AG09309 (cell line): ENCODE results near the gene SYN1.

Source experiments
- DNase-seq: peaks from one replicate; pipeline ENCODE4 v3.0.0-alpha.2; 2010; ENCODE audit warnings: low read depth
- H3K4me3 ChIP-seq: 2 replicates; pipeline ENCODE4 v1.5.1; 2011; ENCODE audit warnings: mild to moderate bottlenecking, low read depth, low read length, moderate library complexity; ENCODE audit not compliant: control insufficient read depth
- TF ChIP-seq, protein P1 (sequence below): IDR thresholded peaks from 2 replicates; pipeline ENCODE4 v1.5.1; 2011; ENCODE audit warnings: mild to moderate bottlenecking, low read depth, low read length, inconsistent platforms; ENCODE audit not compliant: insufficient read depth, control insufficient read depth; ENCODE audit errors: missing control alignments

Gene SYN1

DNA sequence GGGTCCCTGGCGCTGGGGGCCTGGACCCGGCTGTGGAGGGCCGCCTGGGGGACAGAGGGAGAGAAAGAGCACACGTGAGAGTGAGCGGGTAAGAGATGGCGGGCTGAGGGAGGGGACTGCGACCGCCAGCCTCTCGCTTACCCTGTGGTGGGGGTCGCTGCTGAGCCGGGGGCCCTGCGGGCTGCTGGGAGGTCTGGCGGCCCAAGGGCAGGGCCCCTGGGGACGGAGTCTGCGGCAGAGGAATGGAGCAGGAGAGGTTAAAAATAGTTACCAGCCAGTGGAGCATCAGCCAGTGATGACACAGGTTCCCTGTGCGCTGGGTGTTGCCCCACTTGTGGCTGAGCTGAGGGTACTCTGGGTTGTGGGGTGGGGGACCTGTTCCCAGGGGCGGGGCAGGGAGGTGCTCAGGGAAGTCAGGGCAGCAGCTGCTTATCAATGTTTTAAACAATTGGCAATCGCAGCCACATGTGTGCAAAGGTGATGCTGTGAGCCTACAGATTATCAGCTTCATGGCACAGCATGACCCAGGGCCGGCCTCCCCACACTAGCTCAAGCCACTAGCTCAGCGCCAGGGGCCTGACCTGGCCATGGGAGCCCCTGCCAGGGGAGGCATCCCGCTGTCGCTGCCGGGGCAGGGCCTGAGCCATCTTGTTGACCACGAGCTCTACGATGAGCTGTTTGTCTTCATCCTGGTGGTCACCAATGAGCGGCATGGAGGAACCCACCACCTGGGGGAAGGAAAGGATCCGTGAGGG, 44.9 kb downstream of the SYN1 start:
- DNase-seq: no peak
- no peak overlapping the region for H3K4me3 ChIP-seq
- TF ChIP-seq, protein P1, sequence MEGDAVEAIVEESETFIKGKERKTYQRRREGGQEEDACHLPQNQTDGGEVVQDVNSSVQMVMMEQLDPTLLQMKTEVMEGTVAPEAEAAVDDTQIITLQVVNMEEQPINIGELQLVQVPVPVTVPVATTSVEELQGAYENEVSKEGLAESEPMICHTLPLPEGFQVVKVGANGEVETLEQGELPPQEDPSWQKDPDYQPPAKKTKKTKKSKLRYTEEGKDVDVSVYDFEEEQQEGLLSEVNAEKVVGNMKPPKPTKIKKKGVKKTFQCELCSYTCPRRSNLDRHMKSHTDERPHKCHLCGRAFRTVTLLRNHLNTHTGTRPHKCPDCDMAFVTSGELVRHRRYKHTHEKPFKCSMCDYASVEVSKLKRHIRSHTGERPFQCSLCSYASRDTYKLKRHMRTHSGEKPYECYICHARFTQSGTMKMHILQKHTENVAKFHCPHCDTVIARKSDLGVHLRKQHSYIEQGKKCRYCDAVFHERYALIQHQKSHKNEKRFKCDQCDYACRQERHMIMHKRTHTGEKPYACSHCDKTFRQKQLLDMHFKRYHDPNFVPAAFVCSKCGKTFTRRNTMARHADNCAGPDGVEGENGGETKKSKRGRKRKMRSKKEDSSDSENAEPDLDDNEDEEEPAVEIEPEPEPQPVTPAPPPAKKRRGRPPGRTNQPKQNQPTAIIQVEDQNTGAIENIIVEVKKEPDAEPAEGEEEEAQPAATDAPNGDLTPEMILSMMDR: no peak

DNA sequence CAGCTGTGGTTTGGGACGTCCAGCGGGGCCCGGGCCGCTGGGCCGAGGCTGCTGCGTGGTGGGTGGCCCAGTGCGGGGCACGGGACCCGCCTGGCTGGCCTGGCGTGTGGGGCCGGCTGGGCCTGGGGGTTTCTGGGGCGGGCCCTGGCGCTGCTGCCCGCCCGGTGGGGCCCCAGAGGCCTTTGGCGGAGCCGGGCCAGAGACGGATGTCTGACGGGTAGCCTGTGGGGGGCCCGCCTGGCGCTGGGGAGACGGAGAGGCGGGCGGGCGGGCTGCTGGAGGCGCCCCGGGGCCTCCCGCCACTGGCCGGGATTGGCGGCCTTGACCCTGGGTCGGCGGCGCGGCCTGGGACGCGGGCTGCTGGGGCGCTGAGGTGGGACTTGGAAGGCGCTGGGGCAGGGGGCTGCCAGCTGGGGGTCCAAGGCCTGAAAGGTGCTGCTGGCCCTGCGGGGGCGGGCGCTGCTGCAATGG, 45.5 kb downstream of the SYN1 start:
- no peak for DNase-seq
- H3K4me3 ChIP-seq: no peak overlapping the region
- TF ChIP-seq, protein P1: no peak

DNA sequence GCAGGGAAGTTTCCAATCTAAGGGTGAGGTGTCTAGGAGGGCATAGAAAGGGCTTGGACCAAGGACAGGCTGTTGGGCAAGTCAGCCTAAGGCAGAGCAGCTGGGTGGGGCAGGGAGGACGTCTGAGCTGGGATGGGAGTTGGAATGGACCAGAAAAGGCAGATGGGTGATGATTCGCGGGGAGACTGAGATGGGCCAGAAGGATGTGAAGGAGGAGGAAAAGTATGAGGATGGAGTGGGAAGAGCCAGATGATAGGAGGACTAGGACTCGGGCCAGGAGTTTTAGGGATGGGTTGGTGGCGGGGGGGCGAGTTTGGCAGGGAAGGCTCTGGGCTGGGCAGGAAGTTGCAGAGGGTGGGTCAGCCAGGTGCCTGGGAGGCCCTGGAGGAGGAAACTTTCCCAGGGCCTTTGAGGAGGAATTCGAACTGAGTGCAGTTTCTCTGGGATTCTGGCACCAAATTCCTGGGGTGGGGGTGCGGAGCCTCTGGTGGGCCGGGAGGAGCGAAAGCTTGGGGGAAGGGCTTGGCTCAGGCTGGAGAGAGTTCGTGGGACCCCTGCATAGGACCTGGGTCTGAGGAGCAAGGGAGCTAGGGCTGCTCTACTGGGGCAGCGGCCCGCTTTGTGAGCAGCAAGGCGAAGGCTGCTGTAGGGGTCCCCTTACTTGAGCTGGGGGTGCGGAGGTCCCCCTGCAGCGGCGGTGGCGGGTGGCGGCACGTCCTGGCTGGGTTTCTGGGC, 46.1 kb downstream of the SYN1 start:
- no peak for DNase-seq
- no peak overlapping the region for H3K4me3 ChIP-seq
- TF ChIP-seq, protein P1: no peak

DNA sequence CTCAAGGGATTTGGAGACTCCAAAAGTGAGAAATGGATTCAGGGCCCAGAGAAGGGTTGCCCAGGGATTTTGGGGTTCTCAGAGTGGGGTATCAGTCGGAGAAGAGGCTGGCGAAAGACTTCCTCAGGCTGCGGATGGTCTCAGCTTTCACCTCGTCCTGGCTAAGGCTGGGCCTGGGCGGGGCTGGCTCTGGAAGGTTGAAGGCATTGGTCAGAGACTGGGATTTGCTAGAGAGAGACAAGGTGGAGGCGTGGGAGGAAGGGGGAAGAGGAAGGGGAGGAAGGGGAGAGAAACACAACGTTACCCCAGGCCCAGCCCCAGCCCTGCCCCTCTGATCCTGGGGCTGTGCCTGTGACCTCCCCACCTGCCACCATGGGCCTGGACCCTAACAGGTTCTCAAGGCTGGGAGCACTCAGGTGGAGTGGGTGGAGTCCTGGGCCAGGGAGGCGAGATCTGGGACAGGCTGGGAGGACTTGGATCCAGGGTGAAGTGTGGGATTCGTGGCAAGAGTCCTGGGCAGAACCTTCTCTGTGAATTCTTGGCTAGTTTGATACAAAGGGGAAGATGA, 46.8 kb downstream of the SYN1 start:
- TF ChIP-seq, protein P1: no peak
- DNase-seq: no peak
- no peak overlapping the region for H3K4me3 ChIP-seq

DNA sequence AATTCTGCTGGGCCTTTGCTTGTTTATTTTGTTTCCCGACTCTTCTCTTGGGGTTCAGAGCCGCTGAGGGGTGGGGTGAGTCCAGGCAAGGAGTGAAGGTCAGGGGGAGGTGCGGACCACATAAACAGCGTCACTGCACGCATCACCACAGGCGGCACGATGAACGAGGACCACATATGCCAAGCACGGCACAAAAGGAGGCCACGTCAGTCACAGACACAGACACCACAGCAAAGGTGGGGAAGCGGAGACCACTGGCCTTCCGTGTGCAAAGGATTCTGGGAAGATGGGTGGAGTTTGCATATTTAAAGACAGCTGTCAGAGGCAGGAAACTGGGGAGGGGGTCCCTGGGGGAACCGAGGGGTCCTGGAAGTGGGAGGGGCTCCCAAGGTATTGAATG, 47.8 kb downstream of the SYN1 start:
- DNase-seq: no peak
- TF ChIP-seq, protein P1: no peak
- H3K4me3 ChIP-seq: no peak overlapping the region

DNA sequence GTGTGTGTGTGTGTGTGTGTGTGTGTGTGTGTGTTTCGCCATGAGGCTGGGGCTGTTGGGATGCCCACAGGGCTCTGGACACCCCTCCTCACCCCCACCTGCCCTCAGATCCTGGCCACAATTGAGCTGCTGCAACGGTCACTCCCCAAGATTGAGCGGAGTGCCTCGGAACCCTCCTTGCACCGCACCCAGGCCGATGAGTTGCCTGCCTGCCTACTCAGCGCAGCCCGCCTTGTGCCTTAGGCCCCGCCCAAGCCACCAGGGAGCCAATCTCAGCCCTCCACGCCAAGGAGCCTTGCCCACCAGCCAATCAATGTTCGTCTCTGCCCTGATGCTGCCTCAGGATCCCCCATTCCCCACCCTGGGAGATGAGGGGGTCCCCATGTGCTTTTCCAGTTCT, 48.4 kb downstream of the SYN1 start:
- TF ChIP-seq, protein P1: no peak
- no peak for DNase-seq
- H3K4me3 ChIP-seq: no peak overlapping the region
